ENCODE measurements around the gene ZDHHC7. TPM values are rescaled to one million over a fixed set of nuclear protein-coding genes. Genes with fewer than 3 reads are reported as not detected.

The ZDHHC7 gene
- total RNA-seq, 1 experiment from 2014 or later = 39.9 TPM

DNA sequence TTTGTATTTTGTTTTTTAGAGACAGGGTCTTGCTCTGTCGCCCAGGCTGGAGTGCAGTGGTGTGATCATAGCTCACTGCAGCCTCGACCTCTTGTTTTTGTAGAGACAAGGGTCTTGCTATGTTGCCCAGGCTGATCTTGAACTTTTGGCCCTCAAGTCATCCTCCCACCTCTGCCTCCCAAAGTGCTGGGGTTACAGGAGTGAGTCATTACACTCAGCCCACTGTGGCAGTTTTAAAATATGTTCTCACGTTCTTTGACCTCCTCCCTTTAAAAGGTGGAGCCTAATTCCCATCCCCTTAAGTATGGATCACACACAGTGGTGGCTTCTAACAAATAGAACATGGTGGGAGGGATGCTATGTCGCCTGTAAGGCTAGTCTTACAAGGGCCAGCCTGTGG lies 67.7 kb downstream of the ZDHHC7 start:
- Histone ChIP-seq H3K4me1 (ENCODE audit: control insufficient read depth in 1 of 2, insufficient read depth in 2 of 2, low read length in 2 of 2) (peaks cover 0 to 11% of the 10 kb centered on the region in 2 experiments; a peak in 2 of 4 replicates), H3K9me3 (ENCODE audit: control insufficient read depth in 1 of 2, insufficient read depth in 1 of 2, low read depth in 1 of 2, low read length in 2 of 2) (no peaks in the 10 kb centered on the region), H3K79me2 (ENCODE audit: insufficient read depth, low read length) (no peaks in the 10 kb centered on the region), H3K4me2 (ENCODE audit: low read length) (no peak overlapping the region), H3K27ac (ENCODE audit: low read depth, low read length) (no peak overlapping the region), H3K9me2 (ENCODE audit: insufficient read depth) (no peaks in the 10 kb centered on the region), H3K4me3 (replicated peaks in 1 of 2; ENCODE audit: low read depth in 1 of 2, low read length in 2 of 2) (no peak overlapping the region), H3K27me3 (ENCODE audit: insufficient read depth, low read length) (no peaks in the 10 kb centered on the region), H3K36me3 (ENCODE audit: control insufficient read depth in 1 of 2, insufficient read depth in 2 of 2, low read length in 2 of 2) (no peaks in the 10 kb centered on the region), H3K9ac (ENCODE audit: low read length) (no peak overlapping the region), H2AFZ (ENCODE audit: low read depth, low read length, poor library complexity, severe bottlenecking) (no peak overlapping the region), H4K20me1 (ENCODE audit: insufficient read depth) (no peaks in the 10 kb centered on the region)
- TF ChIP-seq FOSL1 (IDR thresholded peaks at IDR 0.05; ENCODE audit: low read depth) (no peak), CEBPB (IDR thresholded peaks at IDR 0.05; ENCODE audit: low read depth) (no peak), POLR2A (IDR thresholded peaks at IDR 0.05; ENCODE audit: borderline replicate concordance, extremely low read depth, insufficient read depth, insufficient read length) (no peak), ZNF274 (IDR thresholded peaks at IDR 0.05; ENCODE audit: low read depth, low read length) (no peak), SP1 (IDR thresholded peaks at IDR 0.05; ENCODE audit: low read depth) (no peak), EZH2phosphoT487 (IDR thresholded peaks at IDR 0.05; ENCODE audit: borderline replicate concordance) (no peak)
- TF ChIP-seq, protein P1, sequence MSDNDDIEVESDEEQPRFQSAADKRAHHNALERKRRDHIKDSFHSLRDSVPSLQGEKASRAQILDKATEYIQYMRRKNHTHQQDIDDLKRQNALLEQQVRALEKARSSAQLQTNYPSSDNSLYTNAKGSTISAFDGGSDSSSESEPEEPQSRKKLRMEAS (IDR thresholded peaks at IDR 0.05) = no peak
- intact Hi-C loops (cut with micrococcal nuclease) = no loop called here
- ChIA-PET POLR2A (no interaction called here), RAD21 (ENCODE audit: low non-redundant PET in 1 of 2, low total read pairs in 2 of 2, uncharacterized antibody in 2 of 2, unreplicated experiment in 2 of 2) (no interaction called here), CTCF (no interaction called here)
- ATAC-seq = no peak
- DNase-seq (ENCODE audit: low read depth, low spot score) = no peak
- no TSS peak for BruUV-seq (replicated peaks)

DNA sequence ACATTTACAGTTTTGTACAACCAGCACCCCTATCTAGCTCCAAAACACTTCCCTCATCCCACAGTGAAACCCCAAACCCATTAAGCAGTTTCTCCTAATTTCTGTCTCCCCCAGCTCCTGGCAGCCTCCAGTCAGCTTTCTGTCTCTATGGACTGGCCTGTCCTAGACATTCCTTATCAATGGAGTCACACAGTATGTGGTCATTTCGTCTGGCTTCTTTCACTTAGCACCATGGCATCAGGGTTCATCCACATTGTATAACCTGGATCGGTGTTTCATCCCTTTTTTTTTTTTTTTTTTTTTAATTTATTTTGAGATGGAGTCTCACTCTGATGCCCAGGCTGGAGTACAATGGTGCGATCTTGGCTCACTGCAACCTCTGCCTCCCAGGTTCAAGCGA lies 68.5 kb downstream of the ZDHHC7 start:
- peaks cover 0 to 11% of the 10 kb centered on the region in 2 experiments; a peak in 2 of 4 replicates for H3K4me1 ChIP-seq (ENCODE audit: control insufficient read depth in 1 of 2, insufficient read depth in 2 of 2, low read length in 2 of 2)
- no peaks in the 10 kb centered on the region for H3K27me3 ChIP-seq (ENCODE audit: insufficient read depth, low read length)
- ChIA-PET RAD21 (ENCODE audit: low non-redundant PET in 1 of 2, low total read pairs in 2 of 2, uncharacterized antibody in 2 of 2, unreplicated experiment in 2 of 2) (no interaction called here), POLR2A (no interaction called here), CTCF (interaction anchor here (6.4 kb wide), 1 partner anchor 9 kb away, joined by 30 read pairs; no protein-coding TSS in a partner anchor)
- H3K4me2 ChIP-seq (ENCODE audit: low read length) = no peak overlapping the region
- H3K9me3 ChIP-seq (ENCODE audit: control insufficient read depth in 1 of 2, insufficient read depth in 1 of 2, low read depth in 1 of 2, low read length in 2 of 2) = no peaks in the 10 kb centered on the region
- no peaks in the 10 kb centered on the region for H4K20me1 ChIP-seq (ENCODE audit: insufficient read depth)
- no peak overlapping the region for H3K27ac ChIP-seq (ENCODE audit: low read depth, low read length)
- no peak overlapping the region for H3K9ac ChIP-seq (ENCODE audit: low read length)
- no peak overlapping the region for H3K4me3 ChIP-seq (replicated peaks in 1 of 2; ENCODE audit: low read depth in 1 of 2, low read length in 2 of 2)
- DNase-seq (ENCODE audit: low read depth, low spot score) = no peak
- no peak for ATAC-seq
- no peaks in the 10 kb centered on the region for H3K9me2 ChIP-seq (ENCODE audit: insufficient read depth)
- H2AFZ ChIP-seq (ENCODE audit: low read depth, low read length, poor library complexity, severe bottlenecking) = no peak overlapping the region
- H3K36me3 ChIP-seq (ENCODE audit: control insufficient read depth in 1 of 2, insufficient read depth in 2 of 2, low read length in 2 of 2) = no peaks in the 10 kb centered on the region
- BruUV-seq (replicated peaks) = no TSS peak
- intact Hi-C loops (cut with micrococcal nuclease) = no loop called here
- no peaks in the 10 kb centered on the region for H3K79me2 ChIP-seq (ENCODE audit: insufficient read depth, low read length)
- TF ChIP-seq ZFX (IDR thresholded peaks at IDR 0.05) (no peak), EGR1 (IDR thresholded peaks at IDR 0.05; ENCODE audit: low read depth) (no peak), ZNF274 (IDR thresholded peaks at IDR 0.05; ENCODE audit: low read depth, low read length) (no peak), POLR2A (IDR thresholded peaks at IDR 0.05; ENCODE audit: borderline replicate concordance, extremely low read depth, insufficient read depth, insufficient read length) (no peak), ELF1 (IDR thresholded peaks at IDR 0.05; ENCODE audit: borderline replicate concordance, low read depth) (no peak), POLR2AphosphoS5 (IDR thresholded peaks at IDR 0.05; ENCODE audit: low read depth, low read length) (no peak), JUND (IDR thresholded peaks at IDR 0.05) (no peak), CEBPB (IDR thresholded peaks at IDR 0.05; ENCODE audit: low read depth) (no peak), CBX3 (IDR thresholded peaks at IDR 0.05; ENCODE audit: low read depth) (no peak), EZH2phosphoT487 (IDR thresholded peaks at IDR 0.05; ENCODE audit: borderline replicate concordance) (no peak), SIN3A (IDR thresholded peaks at IDR 0.05; ENCODE audit: low read depth) (no peak), TCF7L2 (IDR thresholded peaks at IDR 0.05; ENCODE audit: borderline replicate concordance, extremely low read depth, insufficient read depth, insufficient read length) (no peak)
- TF ChIP-seq, protein P2, sequence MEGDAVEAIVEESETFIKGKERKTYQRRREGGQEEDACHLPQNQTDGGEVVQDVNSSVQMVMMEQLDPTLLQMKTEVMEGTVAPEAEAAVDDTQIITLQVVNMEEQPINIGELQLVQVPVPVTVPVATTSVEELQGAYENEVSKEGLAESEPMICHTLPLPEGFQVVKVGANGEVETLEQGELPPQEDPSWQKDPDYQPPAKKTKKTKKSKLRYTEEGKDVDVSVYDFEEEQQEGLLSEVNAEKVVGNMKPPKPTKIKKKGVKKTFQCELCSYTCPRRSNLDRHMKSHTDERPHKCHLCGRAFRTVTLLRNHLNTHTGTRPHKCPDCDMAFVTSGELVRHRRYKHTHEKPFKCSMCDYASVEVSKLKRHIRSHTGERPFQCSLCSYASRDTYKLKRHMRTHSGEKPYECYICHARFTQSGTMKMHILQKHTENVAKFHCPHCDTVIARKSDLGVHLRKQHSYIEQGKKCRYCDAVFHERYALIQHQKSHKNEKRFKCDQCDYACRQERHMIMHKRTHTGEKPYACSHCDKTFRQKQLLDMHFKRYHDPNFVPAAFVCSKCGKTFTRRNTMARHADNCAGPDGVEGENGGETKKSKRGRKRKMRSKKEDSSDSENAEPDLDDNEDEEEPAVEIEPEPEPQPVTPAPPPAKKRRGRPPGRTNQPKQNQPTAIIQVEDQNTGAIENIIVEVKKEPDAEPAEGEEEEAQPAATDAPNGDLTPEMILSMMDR (IDR thresholded peaks at IDR 0.05 in 2 of 3, conservative IDR thresholded peaks at IDR 0.05 in 1 of 3; ENCODE audit: borderline replicate concordance in 1 of 3, insufficient read depth in 1 of 3, low read depth in 2 of 3, low read length in 2 of 3) = no peak
- TF ChIP-seq, protein P3, sequence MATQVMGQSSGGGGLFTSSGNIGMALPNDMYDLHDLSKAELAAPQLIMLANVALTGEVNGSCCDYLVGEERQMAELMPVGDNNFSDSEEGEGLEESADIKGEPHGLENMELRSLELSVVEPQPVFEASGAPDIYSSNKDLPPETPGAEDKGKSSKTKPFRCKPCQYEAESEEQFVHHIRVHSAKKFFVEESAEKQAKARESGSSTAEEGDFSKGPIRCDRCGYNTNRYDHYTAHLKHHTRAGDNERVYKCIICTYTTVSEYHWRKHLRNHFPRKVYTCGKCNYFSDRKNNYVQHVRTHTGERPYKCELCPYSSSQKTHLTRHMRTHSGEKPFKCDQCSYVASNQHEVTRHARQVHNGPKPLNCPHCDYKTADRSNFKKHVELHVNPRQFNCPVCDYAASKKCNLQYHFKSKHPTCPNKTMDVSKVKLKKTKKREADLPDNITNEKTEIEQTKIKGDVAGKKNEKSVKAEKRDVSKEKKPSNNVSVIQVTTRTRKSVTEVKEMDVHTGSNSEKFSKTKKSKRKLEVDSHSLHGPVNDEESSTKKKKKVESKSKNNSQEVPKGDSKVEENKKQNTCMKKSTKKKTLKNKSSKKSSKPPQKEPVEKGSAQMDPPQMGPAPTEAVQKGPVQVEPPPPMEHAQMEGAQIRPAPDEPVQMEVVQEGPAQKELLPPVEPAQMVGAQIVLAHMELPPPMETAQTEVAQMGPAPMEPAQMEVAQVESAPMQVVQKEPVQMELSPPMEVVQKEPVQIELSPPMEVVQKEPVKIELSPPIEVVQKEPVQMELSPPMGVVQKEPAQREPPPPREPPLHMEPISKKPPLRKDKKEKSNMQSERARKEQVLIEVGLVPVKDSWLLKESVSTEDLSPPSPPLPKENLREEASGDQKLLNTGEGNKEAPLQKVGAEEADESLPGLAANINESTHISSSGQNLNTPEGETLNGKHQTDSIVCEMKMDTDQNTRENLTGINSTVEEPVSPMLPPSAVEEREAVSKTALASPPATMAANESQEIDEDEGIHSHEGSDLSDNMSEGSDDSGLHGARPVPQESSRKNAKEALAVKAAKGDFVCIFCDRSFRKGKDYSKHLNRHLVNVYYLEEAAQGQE (IDR thresholded peaks at IDR 0.05; ENCODE audit: low read depth) = no peak
